Spinal cord (tissue), 10 donors: ENCODE results near the gene AFG3L2. TPM values are rescaled to one million over a fixed set of nuclear protein-coding genes. Genes with fewer than 3 reads are reported as not detected.
A peak's percentile ranks its signal among the peaks of the same experiment; 100 is the strongest.
"Not testable (repeated sequence)": the region's sequence is repeated elsewhere in the genome, so short reads cannot be mapped to it uniquely, and the experiment has no call there.

ENCODE experiments used
- DNase-seq, 6 donors: peaks; one replicate each; pipeline versions ENCODE4 v3.0.0 to v3.0.0-alpha.2; 2013 to 2015; ENCODE audit warnings: low spot score in 6 of 6, low read depth in 4 of 6
- H3K27ac ChIP-seq: one replicate; pipeline ENCODE4 v1.5.1; 2013; ENCODE audit warnings: low read depth, low read length, control low read depth
- H3K27me3 ChIP-seq: one replicate; pipeline ENCODE4 v1.6.1; 2013; ENCODE audit warnings: low read length; ENCODE audit not compliant: control insufficient read depth, insufficient read depth
- H3K36me3 ChIP-seq: one replicate; pipeline ENCODE4 v1.6.1; 2013; ENCODE audit warnings: low read length; ENCODE audit not compliant: control insufficient read depth, insufficient read depth
- H3K4me1 ChIP-seq: one replicate; pipeline ENCODE4 v1.6.1; 2013; ENCODE audit warnings: low read length; ENCODE audit not compliant: control insufficient read depth, insufficient read depth
- H3K4me3 ChIP-seq: one replicate; pipeline ENCODE4 v1.5.1; 2013; ENCODE audit warnings: low read depth, low read length, control low read depth
- H3K9me3 ChIP-seq: one replicate; pipeline ENCODE4 v1.6.1; 2013; ENCODE audit warnings: low read length; ENCODE audit not compliant: control insufficient read depth, insufficient read depth
- WGBS: methylation state at CpG from one replicate; pipeline ENCODE4 v1.1.5; 2013; ENCODE audit warnings: missing lambda C conversion rate; ENCODE audit not compliant: insufficient coverage; 5-methylcytosine and 5-hydroxymethylcytosine counted together
- polyA plus RNA-seq, 2 donors: library from polyadenylated mRNA; unstranded; fragments of 120-200 nt; gene quantifications; one replicate each; pipeline ENCODE4 v1.2.1, GENCODE V29; 2013; ENCODE audit not compliant: insufficient read length in 2 of 2
- total RNA-seq, 2 donors: library from RNA; depleted of rRNA in 1 of 2; stranded (reverse); fragments of 120-200 nt in 1 of 2; fragments of >200 nt in 1 of 2; gene quantifications; one replicate each; pipeline versions ENCODE4 v1.2.3 to v1.2.4, GENCODE V29; 2013 to 2014
- donor health status: healthy.

AFG3L2 gene
- total and polyA plus RNA-seq, 4 donors = 44.7 to 55.8 (median 50.0) TPM

DNA sequence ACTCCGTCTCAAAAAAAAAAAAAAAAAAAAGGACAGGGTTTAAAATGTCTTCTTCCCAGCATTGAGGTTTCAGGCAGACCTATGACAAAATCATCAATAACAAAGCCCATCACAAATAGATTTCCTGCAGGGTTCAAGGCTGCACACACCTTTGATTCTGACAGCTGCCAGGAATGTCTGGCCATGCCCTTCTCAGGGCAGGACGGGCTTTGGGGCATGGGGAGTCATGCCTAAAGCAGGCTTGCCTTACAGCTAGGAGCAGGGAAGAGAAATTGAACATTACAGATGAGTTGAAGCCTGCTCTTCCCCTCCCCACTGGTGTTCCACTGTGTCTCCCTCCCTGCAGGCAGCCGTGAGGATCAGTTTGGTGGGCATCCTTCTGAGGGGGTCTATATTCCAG lies 34.4 kb upstream of the AFG3L2 start:
- Histone ChIP-seq H3K4me1 (peaks cover 41% of the 10 kb centered on the region), H3K4me3 (no peak overlapping the region), H3K27me3 (peaks cover 3% of the 10 kb centered on the region), H3K27ac (no peak overlapping the region), H3K9me3 (no peaks in the 10 kb centered on the region), H3K36me3 (peaks cover 2% of the 10 kb centered on the region)
- WGBS = no CpG with 5 or more reads among the region's 3 CpGs
- no peak for DNase-seq

DNA sequence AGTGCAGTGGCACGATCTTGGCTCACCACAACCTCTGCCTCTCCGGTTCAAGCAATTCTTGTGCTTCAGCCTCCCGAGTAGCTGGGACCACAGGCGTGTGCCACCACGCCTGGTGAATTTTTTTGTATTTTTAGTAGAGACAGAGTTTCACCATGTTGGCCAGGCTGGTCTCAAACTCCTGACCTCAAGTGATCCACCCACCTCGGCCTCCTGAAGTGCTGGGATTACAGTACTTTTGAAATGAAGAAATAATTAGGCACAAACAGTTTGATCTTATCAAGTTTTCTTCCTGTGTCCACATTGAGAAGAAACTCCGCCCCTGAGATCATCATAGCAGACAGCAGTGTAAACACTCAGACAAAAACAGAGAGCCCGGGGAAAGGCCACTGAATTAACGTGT lies 33.7 kb upstream of the AFG3L2 start:
- DNase-seq, H3K4me3 ChIP-seq, H3K9me3 ChIP-seq, H3K36me3 ChIP-seq, H3K27ac ChIP-seq, H3K27me3 ChIP-seq: not testable (repeated sequence)
- WGBS = 85% methylated on average over 2 of the region's 9 CpGs
- H3K4me1 ChIP-seq = peaks cover 36% of the 10 kb centered on the region

DNA sequence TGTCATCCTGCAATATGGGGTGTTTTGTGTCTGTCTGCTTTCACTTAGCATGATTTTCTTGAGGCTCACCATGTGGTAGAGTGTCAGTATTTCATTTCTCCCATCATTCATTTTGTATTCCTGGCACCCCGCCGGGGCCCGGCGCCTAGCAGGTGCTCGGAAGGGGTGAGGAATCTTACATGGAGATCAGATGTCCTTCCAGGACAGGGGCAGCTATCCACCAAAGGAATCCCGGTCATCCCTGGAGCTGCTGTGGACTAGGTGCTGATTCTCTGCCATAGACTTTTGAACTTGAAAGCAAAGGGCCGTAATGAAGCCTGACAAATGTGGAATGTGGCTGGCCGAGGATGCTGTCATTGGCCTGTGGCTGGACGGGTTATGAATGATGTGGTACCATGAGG lies 33.1 kb upstream of the AFG3L2 start:
- peak in 1 of 6 donors; percentile 72 for DNase-seq
- Histone ChIP-seq H3K27ac (no peak overlapping the region), H3K4me1 (peaks cover 29% of the 10 kb centered on the region), H3K9me3 (no peaks in the 10 kb centered on the region), H3K4me3 (no peak overlapping the region), H3K36me3 (peaks cover 2% of the 10 kb centered on the region), H3K27me3 (peaks cover 6% of the 10 kb centered on the region)
- WGBS = 68% methylated on average over 5 of the region's 9 CpGs

DNA sequence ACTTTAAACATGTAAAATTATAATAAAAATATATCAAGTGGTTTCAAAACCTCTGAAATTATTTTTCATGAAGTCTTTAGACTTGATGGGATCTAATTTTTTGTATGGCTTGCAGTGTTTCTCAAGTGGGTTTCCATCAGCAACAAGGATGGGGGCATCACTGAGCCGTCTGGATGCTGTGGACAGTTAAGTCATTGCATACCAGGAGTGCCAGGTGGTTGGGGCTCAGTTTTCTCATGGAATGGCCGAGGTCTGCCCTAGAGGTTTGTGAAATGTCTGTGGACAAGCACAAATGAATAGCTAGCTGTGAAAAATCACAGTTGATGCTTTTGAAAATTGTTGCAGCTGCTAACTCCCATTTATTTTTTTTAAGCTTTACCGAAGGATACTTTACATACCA lies 32.4 kb upstream of the AFG3L2 start:
- H3K36me3 ChIP-seq = peaks cover 2% of the 10 kb centered on the region
- DNase-seq = peak in 2 of 6 donors; percentile 6 to 22
- 35% methylated on average over 2 of the region's 3 CpGs for WGBS
- peaks cover 26% of the 10 kb centered on the region for H3K4me1 ChIP-seq
- H3K4me3 ChIP-seq = no peak overlapping the region
- H3K27ac ChIP-seq = no peak overlapping the region
- peaks cover 6% of the 10 kb centered on the region for H3K27me3 ChIP-seq
- no peaks in the 10 kb centered on the region for H3K9me3 ChIP-seq

DNA sequence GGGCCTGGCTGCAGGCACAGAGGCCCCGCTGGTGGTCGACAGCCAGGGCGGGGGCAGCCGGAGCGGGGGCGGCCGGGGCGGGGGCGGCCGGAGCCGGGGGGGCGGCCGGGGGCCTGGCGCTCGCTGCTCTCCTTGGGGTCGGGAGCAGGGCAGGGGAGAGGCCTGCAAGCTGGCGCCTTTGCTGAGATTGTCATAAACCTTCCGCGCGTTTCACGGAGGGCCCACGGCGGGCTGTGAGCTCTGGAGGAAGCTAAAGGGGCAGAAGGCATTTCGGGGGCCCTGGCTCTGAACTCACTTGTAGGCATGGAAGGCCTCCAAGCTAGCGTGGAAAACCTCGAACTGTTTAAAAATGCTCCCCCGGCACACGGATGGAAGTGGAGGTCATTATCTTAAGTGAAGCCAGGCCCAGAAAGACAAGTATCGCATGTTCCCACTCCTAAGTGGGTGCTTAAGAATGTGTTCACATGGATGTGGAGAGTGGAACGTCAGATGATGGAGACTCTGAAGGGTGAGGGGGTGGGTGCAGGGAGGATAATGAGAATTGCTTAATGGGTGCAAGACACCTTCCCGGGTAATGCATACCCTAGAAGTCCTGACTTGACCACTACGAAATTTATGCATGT lies 31.3 kb upstream of the AFG3L2 start:
- Histone ChIP-seq H3K36me3 (no peaks in the 10 kb centered on the region), H3K4me3 (peak overlapping the region; percentile 54), H3K27me3 (peaks cover 6% of the 10 kb centered on the region), H3K27ac (peak overlapping the region; percentile 69), H3K9me3 (no peaks in the 10 kb centered on the region), H3K4me1 (peaks cover 17% of the 10 kb centered on the region)
- peak in 3 of 6 donors; percentile 28 to 65 (median 62) for DNase-seq
- WGBS = 2% methylated on average over 30 of the region's 32 CpGs

DNA sequence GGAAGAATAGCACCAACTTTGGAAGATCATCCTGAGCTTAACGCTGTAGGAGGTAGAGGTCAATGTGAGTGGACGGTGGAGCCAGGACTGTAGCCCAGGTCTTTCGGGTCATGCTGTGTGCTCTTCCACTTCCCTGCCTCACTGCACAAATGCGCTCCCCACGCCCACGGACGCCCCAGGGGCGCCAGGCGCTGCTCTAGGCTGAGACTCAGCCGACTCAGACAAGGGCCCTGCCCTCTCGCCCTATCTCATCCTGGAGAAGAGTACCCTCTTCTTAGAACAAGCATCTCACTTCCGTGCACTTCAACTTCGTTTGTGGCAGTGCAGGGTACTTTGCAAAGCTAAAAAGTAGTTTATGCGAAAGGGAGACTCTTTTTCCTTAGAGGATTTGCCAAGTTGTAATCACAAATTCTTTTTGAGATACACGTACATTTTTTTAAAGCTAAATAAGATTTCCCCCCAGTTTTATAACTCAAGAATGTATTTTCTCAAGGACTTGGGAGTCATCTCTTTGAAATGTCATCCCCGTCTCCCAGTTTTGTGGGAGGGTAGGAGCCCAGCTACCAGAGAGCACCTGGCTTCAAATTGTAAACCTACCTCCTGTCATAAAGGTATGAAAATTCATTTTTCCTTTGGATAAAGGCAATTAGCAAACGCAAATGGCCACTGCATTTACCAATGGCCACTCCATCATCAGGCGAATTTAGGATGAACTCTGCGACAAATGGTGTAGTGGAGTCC lies 29.5 kb upstream of the AFG3L2 start:
- no peak for DNase-seq
- H3K27ac ChIP-seq = no peak overlapping the region
- no peaks in the 10 kb centered on the region for H3K36me3 ChIP-seq
- peaks cover 6% of the 10 kb centered on the region for H3K27me3 ChIP-seq
- no peak overlapping the region for H3K4me3 ChIP-seq
- peaks cover 17% of the 10 kb centered on the region for H3K4me1 ChIP-seq
- 81% methylated on average over 10 of the region's 19 CpGs for whole genome bisulfite sequencing
- H3K9me3 ChIP-seq = no peaks in the 10 kb centered on the region

DNA sequence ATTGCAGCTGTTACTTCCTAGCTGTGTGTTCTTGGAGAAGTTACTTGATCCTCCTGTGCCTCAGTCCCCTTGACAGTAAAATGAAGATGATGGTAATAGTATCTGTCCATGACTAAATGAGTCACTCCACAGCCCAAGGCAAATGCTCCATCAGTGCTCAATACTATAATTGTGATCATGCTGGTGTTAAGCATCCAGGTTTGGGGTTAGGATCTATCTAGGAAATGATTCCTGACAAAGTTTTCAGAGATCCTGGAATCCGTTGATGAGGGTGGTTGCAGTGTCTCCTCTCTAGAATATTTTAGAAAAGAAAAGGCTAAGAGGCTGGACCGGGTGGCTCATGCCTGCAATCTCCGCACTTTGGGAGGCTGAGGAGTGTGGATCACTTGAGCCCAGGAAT lies 28.0 kb upstream of the AFG3L2 start:
- Histone ChIP-seq H3K4me1 (peaks cover 14% of the 10 kb centered on the region), H3K4me3 (no peak overlapping the region), H3K27me3 (peaks cover 6% of the 10 kb centered on the region), H3K9me3 (no peaks in the 10 kb centered on the region), H3K36me3 (no peaks in the 10 kb centered on the region), H3K27ac (no peak overlapping the region)
- WGBS = 100% methylated on average over 2 of the region's 3 CpGs
- DNase-seq = no peak

DNA sequence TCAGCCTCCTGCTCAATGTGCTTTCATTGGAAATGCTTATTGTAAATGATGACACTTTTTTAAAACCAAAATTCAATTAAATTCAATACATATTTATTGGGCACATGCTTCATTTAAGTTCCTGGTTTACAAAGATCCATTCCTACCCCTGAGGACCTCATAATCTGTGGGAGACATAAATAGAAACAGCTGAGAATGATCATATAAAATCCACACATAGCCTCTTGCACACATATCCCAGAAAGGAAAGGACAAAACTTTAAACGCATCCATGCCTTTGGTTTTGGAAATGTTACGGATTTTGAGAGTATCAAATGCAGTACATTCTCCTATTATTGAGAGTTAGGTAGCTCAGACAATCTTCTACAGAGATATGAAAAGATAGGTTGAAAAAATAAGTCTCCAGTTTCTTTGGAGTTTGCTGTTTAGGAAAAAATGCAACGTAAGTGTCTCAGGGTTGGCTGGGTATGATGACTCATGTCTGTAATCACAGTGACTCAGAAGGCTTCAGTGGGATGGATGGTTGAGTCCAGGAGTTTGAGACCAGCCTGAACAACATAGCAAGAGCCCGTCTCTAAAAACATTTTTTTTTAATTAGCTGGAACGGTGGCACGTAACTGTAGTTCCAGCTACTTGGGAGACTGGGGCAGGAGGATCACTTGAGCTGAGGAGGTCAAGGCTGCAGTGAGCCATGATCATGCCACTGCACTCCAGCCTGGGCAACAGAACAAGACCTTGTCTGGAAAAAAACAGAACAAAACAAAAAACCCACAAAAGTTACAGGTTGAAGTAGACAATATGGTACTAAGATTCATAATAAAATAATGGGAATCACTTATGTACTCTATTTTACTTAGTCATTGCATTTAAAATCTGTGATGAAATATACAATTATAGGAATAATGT lies 26.8 kb upstream of the AFG3L2 start:
- Histone ChIP-seq H3K27me3 (peaks cover 6% of the 10 kb centered on the region), H3K4me3 (no peak overlapping the region)

DNA sequence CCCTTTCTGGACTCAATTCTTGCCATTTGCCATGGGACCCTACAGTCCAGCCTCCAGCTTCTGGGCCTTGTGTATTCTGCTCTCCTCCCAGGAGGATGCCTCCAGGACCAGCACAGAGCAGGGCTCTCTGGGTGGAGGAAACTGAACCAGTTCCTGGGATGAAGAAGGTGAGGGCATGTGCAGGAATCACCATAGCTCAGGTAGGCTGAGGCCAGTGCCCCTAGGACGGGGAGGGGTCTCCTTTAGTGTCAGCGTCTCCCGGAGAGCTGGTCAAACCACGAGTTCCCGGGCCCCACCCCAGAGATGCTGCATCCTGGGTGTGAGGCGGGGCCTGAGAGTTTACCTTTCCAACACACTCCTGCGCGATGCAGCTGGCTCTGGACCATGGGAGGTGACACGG lies 24.9 kb upstream of the AFG3L2 start:
- DNase-seq = no peak
- Histone ChIP-seq H3K27me3 (peaks cover 5% of the 10 kb centered on the region), H3K4me1 (no peaks in the 10 kb centered on the region), H3K36me3 (no peaks in the 10 kb centered on the region), H3K27ac (no peak overlapping the region), H3K4me3 (no peak overlapping the region), H3K9me3 (no peaks in the 10 kb centered on the region)
- 41% methylated on average over 3 of the region's 9 CpGs for WGBS

More for the DNA sequence above, 26.8 kb upstream of the AFG3L2 start:
- Histone ChIP-seq H3K27ac (no peak overlapping the region), H3K4me1 (peaks cover 6% of the 10 kb centered on the region), H3K9me3 (no peaks in the 10 kb centered on the region), H3K36me3 (no peaks in the 10 kb centered on the region)
- 89% methylated on average over 4 of the region's 6 CpGs for WGBS
- DNase-seq = no peak
